Parathyroid adenoma (tissue), 2 donors: ENCODE data around the gene USH2A.

ENCODE experiments used
- H2AFZ ChIP-seq: fragments of 300-600 bp; sonication (generic); one replicate; pipeline ENCODE4 v1.7.0; 2017; ENCODE audit warnings: antibody characterized with exemption, mild to moderate bottlenecking
- H3K27ac ChIP-seq: fragments of 300-600 bp; sonication (generic); one replicate; pipeline ENCODE4 v1.7.0; 2017
- H3K27me3 ChIP-seq: fragments of 300-600 bp; sonication (generic); one replicate; pipeline ENCODE4 v1.7.0; 2017; ENCODE audit warnings: low read length; ENCODE audit not compliant: control insufficient read depth, insufficient read depth
- H3K36me3 ChIP-seq: fragments of 300-600 bp; sonication (generic); one replicate; pipeline ENCODE4 v1.7.0; 2017; ENCODE audit warnings: low read length; ENCODE audit not compliant: control insufficient read depth, insufficient read depth
- H3K4me1 ChIP-seq: fragments of 300-600 bp; sonication (generic); one replicate; pipeline ENCODE4 v1.7.0; 2017; ENCODE audit warnings: control low read depth
- H3K4me2 ChIP-seq: fragments of 300-600 bp; sonication (generic); one replicate; pipeline ENCODE4 v1.7.0; 2017; ENCODE audit warnings: low read length
- H3K4me3 ChIP-seq: fragments of 300-600 bp; sonication (generic); one replicate; pipeline ENCODE4 v1.7.0; 2017; ENCODE audit warnings: low read depth, low read length
- H3K79me2 ChIP-seq: fragments of 300-600 bp; sonication (generic); one replicate; pipeline ENCODE4 v1.7.0; 2017; ENCODE audit warnings: control low read depth
- H3K9ac ChIP-seq: fragments of 300-600 bp; sonication (generic); one replicate; pipeline ENCODE4 v1.7.0; 2017; ENCODE audit warnings: mild to moderate bottlenecking
- H3K9me3 ChIP-seq: fragments of 300-600 bp; sonication (generic); one replicate; pipeline ENCODE4 v1.7.0; 2017; ENCODE audit warnings: low read length; ENCODE audit not compliant: control insufficient read depth
- TF ChIP-seq, protein P1 (sequence below): fragments of 300-600 bp; sonication (generic); IDR thresholded peaks from one replicate; pipeline ENCODE4 v1.7.0; 2017; ENCODE audit warnings: antibody characterized with exemption, mild to moderate bottlenecking
- donor health status: primary hyperparathyroidism.

The USH2A gene

DNA sequence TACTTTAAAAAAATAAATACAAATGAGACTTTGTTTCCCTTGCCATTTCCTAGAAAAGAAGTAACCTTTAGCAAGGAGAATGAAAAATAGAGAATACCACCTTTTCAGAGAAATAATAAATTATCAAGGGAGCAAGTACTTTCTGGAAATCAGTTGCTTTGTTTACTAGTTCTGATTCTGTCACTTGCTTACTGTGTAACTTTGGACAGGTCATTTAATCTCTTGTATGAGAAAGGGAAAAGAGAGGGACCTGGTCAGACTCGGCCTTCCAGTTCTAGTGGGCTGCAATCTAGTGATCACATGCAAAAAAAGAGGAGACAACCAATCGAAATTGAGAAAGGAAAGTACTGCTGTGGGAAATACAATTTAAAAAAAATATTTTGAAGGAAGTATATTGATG is 822.0 kb downstream of the USH2A start:
- no peak overlapping the region for H3K4me3 ChIP-seq
- TF ChIP-seq, protein P1, sequence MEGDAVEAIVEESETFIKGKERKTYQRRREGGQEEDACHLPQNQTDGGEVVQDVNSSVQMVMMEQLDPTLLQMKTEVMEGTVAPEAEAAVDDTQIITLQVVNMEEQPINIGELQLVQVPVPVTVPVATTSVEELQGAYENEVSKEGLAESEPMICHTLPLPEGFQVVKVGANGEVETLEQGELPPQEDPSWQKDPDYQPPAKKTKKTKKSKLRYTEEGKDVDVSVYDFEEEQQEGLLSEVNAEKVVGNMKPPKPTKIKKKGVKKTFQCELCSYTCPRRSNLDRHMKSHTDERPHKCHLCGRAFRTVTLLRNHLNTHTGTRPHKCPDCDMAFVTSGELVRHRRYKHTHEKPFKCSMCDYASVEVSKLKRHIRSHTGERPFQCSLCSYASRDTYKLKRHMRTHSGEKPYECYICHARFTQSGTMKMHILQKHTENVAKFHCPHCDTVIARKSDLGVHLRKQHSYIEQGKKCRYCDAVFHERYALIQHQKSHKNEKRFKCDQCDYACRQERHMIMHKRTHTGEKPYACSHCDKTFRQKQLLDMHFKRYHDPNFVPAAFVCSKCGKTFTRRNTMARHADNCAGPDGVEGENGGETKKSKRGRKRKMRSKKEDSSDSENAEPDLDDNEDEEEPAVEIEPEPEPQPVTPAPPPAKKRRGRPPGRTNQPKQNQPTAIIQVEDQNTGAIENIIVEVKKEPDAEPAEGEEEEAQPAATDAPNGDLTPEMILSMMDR = no peak
- no peak overlapping the region for H3K4me2 ChIP-seq
- H2AFZ ChIP-seq = no peak overlapping the region
- H3K79me2 ChIP-seq = no peaks in the 10 kb centered on the region
- no peaks in the 10 kb centered on the region for H3K36me3 ChIP-seq
- no peaks in the 10 kb centered on the region for H3K27me3 ChIP-seq
- H3K27ac ChIP-seq = no peak overlapping the region
- H3K4me1 ChIP-seq = no peaks in the 10 kb centered on the region
- no peaks in the 10 kb centered on the region for H3K9me3 ChIP-seq
- no peak overlapping the region for H3K9ac ChIP-seq

DNA sequence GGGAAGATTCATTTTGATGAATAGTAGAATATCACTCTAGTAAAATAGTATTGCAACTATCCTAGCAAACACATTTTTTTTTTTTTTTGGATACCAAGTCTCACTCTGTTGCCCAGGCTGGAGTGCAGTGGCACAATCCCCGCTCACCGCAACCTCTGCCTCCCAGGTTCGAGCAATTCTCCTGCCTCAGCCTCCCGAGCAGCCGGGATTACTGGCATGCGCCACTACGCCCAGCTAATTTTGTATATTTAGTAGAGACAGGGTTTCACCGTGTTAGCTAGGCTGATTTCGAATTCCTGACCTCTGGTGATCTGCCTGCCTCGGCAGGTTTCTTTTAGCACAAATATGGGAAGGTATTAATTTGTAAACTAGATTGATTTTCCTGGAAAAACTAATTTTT is 822.4 kb downstream of the USH2A start:
- H3K4me1 ChIP-seq = no peaks in the 10 kb centered on the region
- H3K4me3 ChIP-seq = no peak overlapping the region
- no peaks in the 10 kb centered on the region for H3K27me3 ChIP-seq
- H3K79me2 ChIP-seq = no peaks in the 10 kb centered on the region
- TF ChIP-seq, protein P1 = no peak
- no peaks in the 10 kb centered on the region for H3K36me3 ChIP-seq
- H3K9me3 ChIP-seq = no peaks in the 10 kb centered on the region
- H3K4me2 ChIP-seq = no peak overlapping the region
- H3K9ac ChIP-seq = no peak overlapping the region
- no peak overlapping the region for H3K27ac ChIP-seq
- H2AFZ ChIP-seq = no peak overlapping the region

DNA sequence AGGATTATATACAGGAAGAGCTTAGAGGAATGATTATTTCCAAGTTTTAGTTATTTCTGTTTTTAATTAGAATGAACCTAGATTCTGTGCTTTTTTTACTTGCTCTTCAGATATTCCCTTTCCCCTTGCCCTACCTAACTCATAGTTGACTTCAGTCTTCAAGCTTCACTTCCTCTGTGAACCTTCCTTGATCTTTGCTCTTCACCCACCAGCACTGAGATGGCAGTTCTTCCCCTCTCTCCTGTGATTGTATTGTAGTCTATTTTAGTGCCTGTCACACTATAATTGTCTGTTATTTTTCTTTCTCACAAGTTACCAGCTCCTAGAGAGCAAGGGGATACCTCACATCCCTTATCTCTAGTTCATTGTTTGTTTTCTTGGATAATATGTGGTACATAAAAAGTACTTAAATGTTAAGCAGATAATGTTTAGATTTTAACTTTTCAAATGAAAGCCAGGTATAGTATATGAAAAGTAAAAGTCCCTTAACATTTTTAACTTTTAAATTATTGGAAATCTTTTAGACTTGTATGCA is 822.9 kb downstream of the USH2A start:
- H3K9ac ChIP-seq = no peak overlapping the region
- no peaks in the 10 kb centered on the region for H3K9me3 ChIP-seq
- H3K27ac ChIP-seq = no peak overlapping the region
- no peaks in the 10 kb centered on the region for H3K36me3 ChIP-seq
- H3K4me1 ChIP-seq = no peaks in the 10 kb centered on the region
- no peaks in the 10 kb centered on the region for H3K79me2 ChIP-seq
- H3K4me3 ChIP-seq = no peak overlapping the region
- H3K27me3 ChIP-seq = no peaks in the 10 kb centered on the region
- TF ChIP-seq, protein P1 = no peak
- no peak overlapping the region for H3K4me2 ChIP-seq
- H2AFZ ChIP-seq = no peak overlapping the region

DNA sequence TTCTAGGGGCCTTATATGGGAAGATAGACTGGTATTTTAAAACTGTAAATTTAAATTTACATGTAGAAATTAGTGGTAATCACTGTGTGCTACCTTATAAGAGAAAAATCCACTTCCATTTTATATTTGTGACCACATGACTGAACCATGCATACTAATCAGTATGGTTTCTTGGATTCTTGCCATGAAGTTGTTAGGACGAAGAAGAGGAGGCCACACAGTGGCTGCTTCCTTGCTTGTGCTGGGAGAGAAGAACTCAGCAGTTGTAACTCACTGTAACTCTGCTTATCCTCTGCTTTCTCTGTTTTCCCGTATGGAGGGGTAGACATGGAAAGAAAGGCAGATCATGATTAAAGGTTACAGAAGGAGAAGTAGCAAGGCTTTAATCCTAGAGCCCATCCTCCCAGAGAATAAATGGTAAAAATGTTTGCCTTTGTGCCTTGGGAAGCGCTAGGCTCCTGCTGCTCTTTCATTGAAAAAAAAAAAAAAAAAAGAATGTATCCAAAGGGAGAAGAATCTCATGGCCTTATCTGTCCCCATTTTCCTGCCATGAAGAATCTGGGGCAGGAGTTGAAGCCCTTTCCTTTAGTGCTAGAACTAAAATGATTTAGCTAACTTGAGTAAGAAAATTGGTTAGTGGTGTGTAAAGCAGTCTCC is 823.7 kb downstream of the USH2A start:
- H3K27ac ChIP-seq = no peak overlapping the region
- H3K4me1 ChIP-seq = no peaks in the 10 kb centered on the region
- H3K4me2 ChIP-seq = no peak overlapping the region
- no peaks in the 10 kb centered on the region for H3K9me3 ChIP-seq
- no peaks in the 10 kb centered on the region for H3K36me3 ChIP-seq
- no peak overlapping the region for H3K4me3 ChIP-seq
- H2AFZ ChIP-seq = no peak overlapping the region
- TF ChIP-seq, protein P1 = no peak
- H3K27me3 ChIP-seq = no peaks in the 10 kb centered on the region
- no peak overlapping the region for H3K9ac ChIP-seq
- no peaks in the 10 kb centered on the region for H3K79me2 ChIP-seq

DNA sequence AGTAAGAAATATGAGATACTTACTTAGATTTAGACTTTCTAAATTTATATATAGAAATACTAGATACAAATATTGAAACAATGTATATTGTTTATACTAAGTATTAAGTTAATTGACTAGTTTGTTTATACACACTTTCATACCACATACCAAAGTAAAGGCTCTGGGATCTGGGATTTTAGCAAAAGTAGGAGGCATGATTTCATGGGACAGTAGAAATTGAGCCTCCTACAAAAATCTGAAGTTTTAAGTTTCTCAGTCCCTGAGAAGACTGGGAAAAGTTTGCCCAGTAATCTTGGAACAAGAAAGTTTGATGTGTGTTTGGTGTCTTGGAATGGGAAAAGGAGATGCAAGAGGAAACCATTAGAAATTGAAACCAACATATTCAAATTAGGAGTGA is 825.3 kb downstream of the USH2A start:
- no peak overlapping the region for H3K9ac ChIP-seq
- H3K4me1 ChIP-seq = no peaks in the 10 kb centered on the region
- H3K9me3 ChIP-seq = no peaks in the 10 kb centered on the region
- H3K36me3 ChIP-seq = no peaks in the 10 kb centered on the region
- H2AFZ ChIP-seq = no peak overlapping the region
- no peak overlapping the region for H3K27ac ChIP-seq
- H3K27me3 ChIP-seq = no peaks in the 10 kb centered on the region
- TF ChIP-seq, protein P1 = no peak
- H3K4me2 ChIP-seq = no peak overlapping the region
- H3K79me2 ChIP-seq = no peaks in the 10 kb centered on the region
- no peak overlapping the region for H3K4me3 ChIP-seq
